GM06990 (cell line): ENCODE data around the gene PRKD3.
A peak's percentile ranks its signal among the peaks of the same experiment; 100 is the strongest.

ENCODE experiments used
- DNase-seq: peaks from one replicate; pipeline ENCODE4 v3.0.0-alpha.2; 2011; ENCODE audit not compliant: insufficient read length; ENCODE audit errors: extremely low read depth
- H3K27me3 ChIP-seq: replicated peaks from 2 replicates; pipeline ENCODE4 v1.6.0; 2011; ENCODE audit warnings: low read length; ENCODE audit not compliant: control insufficient read depth, insufficient read depth
- H3K36me3 ChIP-seq: 2 replicates; pipeline ENCODE4 v1.5.1; 2011; ENCODE audit warnings: low read length; ENCODE audit not compliant: control insufficient read depth, insufficient read depth
- H3K4me3 ChIP-seq: replicated peaks from 2 replicates; pipeline ENCODE4 v1.5.1; 2011; ENCODE audit warnings: low read depth, mild to moderate bottlenecking, control low read depth, low read length
- CTCF ChIP-seq: IDR thresholded peaks from 2 replicates; pipeline ENCODE4 v1.5.1; 2011; ENCODE audit warnings: low read length, control low read depth, mild to moderate bottlenecking, inconsistent platforms; ENCODE audit not compliant: insufficient read depth, poor library complexity, severe bottlenecking

Gene PRKD3

GRCh38 chr2:37357530-37357929 lies 32.9 kb upstream of the PRKD3 start:
- H3K4me3 ChIP-seq = no peak overlapping the region
- H3K36me3 ChIP-seq = no peaks in the 10 kb centered on the region
- H3K27me3 ChIP-seq = no peaks in the 10 kb centered on the region; the same call in 1 of the 2 replicates
- no peak for TF ChIP-seq CTCF
- DNase-seq = no peak

GRCh38 chr2:37357069-37357468 lies 32.4 kb upstream of the PRKD3 start:
- no peak for TF ChIP-seq CTCF
- H3K4me3 ChIP-seq = no peak overlapping the region
- H3K36me3 ChIP-seq = no peaks in the 10 kb centered on the region
- H3K27me3 ChIP-seq = no peaks in the 10 kb centered on the region; the same call in 1 of the 2 replicates
- DNase-seq = no peak

GRCh38 chr2:37356299-37356698 lies 31.7 kb upstream of the PRKD3 start:
- no peak for TF ChIP-seq CTCF

GRCh38 chr2:37355735-37356134 lies 31.1 kb upstream of the PRKD3 start:
- Histone ChIP-seq H3K4me3 (no peak overlapping the region), H3K36me3 (no peaks in the 10 kb centered on the region), H3K27me3 (no peaks in the 10 kb centered on the region; the same call in 1 of the 2 replicates)
- DNase-seq = no peak
- TF ChIP-seq CTCF = no peak

More at GRCh38 chr2:37356299-37356698, 31.7 kb upstream of the PRKD3 start:
- H3K36me3 ChIP-seq = no peaks in the 10 kb centered on the region
- no peaks in the 10 kb centered on the region; the same call in 1 of the 2 replicates for H3K27me3 ChIP-seq
- no peak for DNase-seq
- H3K4me3 ChIP-seq = no peak overlapping the region

- DNase-seq = no peak
- H3K4me3 ChIP-seq = no peak overlapping the region
- no peaks in the 10 kb centered on the region; the same call in 1 of the 2 replicates for H3K27me3 ChIP-seq
- TF ChIP-seq CTCF = no peak
- no peaks in the 10 kb centered on the region for H3K36me3 ChIP-seq
These were observed 29.9 kb upstream of the PRKD3 start for GRCh38 chr2:37354531-37354930.

GRCh38 chr2:37350034-37350433 lies 25.4 kb upstream of the PRKD3 start:
- Histone ChIP-seq H3K4me3 (no peak overlapping the region), H3K36me3 (no peaks in the 10 kb centered on the region), H3K27me3 (no peaks in the 10 kb centered on the region; the same call in 1 of the 2 replicates)
- DNase-seq = peak; percentile 13
- TF ChIP-seq CTCF = no peak
